ENCODE measurements around the gene ZBTB5. TPM values are rescaled to one million over a fixed set of nuclear protein-coding genes. Genes with fewer than 3 reads are reported as not detected.

Gene ZBTB5
- total RNA-seq, 1 experiment from 2014 or later: 9.1 TPM

GRCh38 chr9:37419204-37419603 is 46.0 kb downstream of the ZBTB5 start:
- no peak overlapping the region; a peak in 1 of 7 replicates for H3K27ac Mint-ChIP-seq
- peaks cover 35 to 46% of the 10 kb centered on the region in 2 experiments for H3K4me1 Mint-ChIP-seq
- H3K4me1 ChIP-seq (ENCODE audit: insufficient read depth, low read length): peaks cover 6% of the 10 kb centered on the region; the same call in 1 of the 2 replicates
- no peak overlapping the region for H2AFZ ChIP-seq (ENCODE audit: low read length)
- no peaks in the 10 kb centered on the region for H3K79me1 ChIP-seq (ENCODE audit: insufficient read depth, low read depth, low read length, poor library complexity, severe bottlenecking)
- no peaks in the 10 kb centered on the region for H3K27me3 Mint-ChIP-seq (ENCODE audit: low read depth)
- H3K27me3 ChIP-seq (ENCODE audit: insufficient read depth, low read length): no peaks in the 10 kb centered on the region
- no peak overlapping the region for H2BK120ac ChIP-seq (ENCODE audit: low read depth, low read length, poor library complexity, severe bottlenecking)
- no peak overlapping the region for H3K9ac ChIP-seq (ENCODE audit: extremely low read depth, insufficient read length, low read length)
- H3T11ph ChIP-seq (ENCODE audit: low read length): no peak overlapping the region
- TF ChIP-seq CTCF (conservative IDR thresholded peaks at IDR 0.05): no peak
- no peak overlapping the region for H3K4me2 ChIP-seq (ENCODE audit: insufficient read depth, insufficient read length, low read length)
- H2BK12ac ChIP-seq (ENCODE audit: insufficient read length, low read depth, low read length): no peak overlapping the region
- H2BK20ac ChIP-seq (ENCODE audit: low read depth, low read length, poor library complexity, severe bottlenecking): no peak overlapping the region
- H4K8ac ChIP-seq (replicated peaks; ENCODE audit: insufficient read length, low read depth, low read length): no peak overlapping the region
- H3K18ac ChIP-seq (ENCODE audit: insufficient read length, low read depth, low read length): no peak overlapping the region
- H2BK15ac ChIP-seq (ENCODE audit: low read depth, low read length): no peak overlapping the region
- no peak overlapping the region for H3K27ac ChIP-seq (ENCODE audit: insufficient read length, low read depth, low read length)
- H3K4me3 Mint-ChIP-seq: no peak overlapping the region
- WGBS (ENCODE audit: extremely low coverage, insufficient read length, low lambda C conversion rate): no CpG with 5 or more reads among the region's 5 CpGs
- peaks cover 10% of the 10 kb centered on the region for H3K23me2 ChIP-seq (ENCODE audit: insufficient read length, low read depth, low read length, poor library complexity, severe bottlenecking)
- DNase-seq: no peak
- no peak overlapping the region for H2AK5ac ChIP-seq (ENCODE audit: insufficient read length, low read length)
- H3K4ac ChIP-seq (ENCODE audit: low read depth, low read length): no peak overlapping the region
- H4K20me1 ChIP-seq (ENCODE audit: control insufficient read depth, insufficient read depth, insufficient read length): no peaks in the 10 kb centered on the region
- no peak overlapping the region for H3K23ac ChIP-seq (ENCODE audit: insufficient read length, low read depth, low read length)
- no peak overlapping the region for H2BK5ac ChIP-seq (ENCODE audit: insufficient read length, low read length)
- H3K56ac ChIP-seq (ENCODE audit: insufficient read length, low read depth, low read length): no peak overlapping the region
- no peaks in the 10 kb centered on the region for H3K9me3 ChIP-seq (ENCODE audit: control insufficient read depth, low read depth, low read length)
- no peaks in the 10 kb centered on the region; a peak in 1 of 5 replicates for H3K9me3 Mint-ChIP-seq
- H4K91ac ChIP-seq (ENCODE audit: insufficient read length, low read depth, low read length): no peak overlapping the region
- H3K36me3 Mint-ChIP-seq (ENCODE audit: insufficient read depth in 1 of 3, low read depth in 3 of 3): no peaks in the 10 kb centered on the region
- peaks cover 6% of the 10 kb centered on the region; the same call in 1 of the 2 replicates for H3K79me2 ChIP-seq (ENCODE audit: insufficient read depth, low read length)
- no peak overlapping the region for H3K14ac ChIP-seq (ENCODE audit: insufficient read depth, low read length)
- no peak overlapping the region for H4K5ac ChIP-seq (ENCODE audit: insufficient read length, low read depth, low read length)

Measured in H9 (cell line).